ENCODE measurements around the gene SLC35E2B. TPM values are rescaled to one million over a fixed set of nuclear protein-coding genes. Genes with fewer than 3 reads are reported as not detected.
"Not testable (repeated sequence)": the region's sequence is repeated elsewhere in the genome, so short reads cannot be mapped to it uniquely, and the experiment has no call there.

The SLC35E2B gene
- total RNA-seq, 2 donors from 2014 or later = 30.6 to 56.7 TPM

DNA sequence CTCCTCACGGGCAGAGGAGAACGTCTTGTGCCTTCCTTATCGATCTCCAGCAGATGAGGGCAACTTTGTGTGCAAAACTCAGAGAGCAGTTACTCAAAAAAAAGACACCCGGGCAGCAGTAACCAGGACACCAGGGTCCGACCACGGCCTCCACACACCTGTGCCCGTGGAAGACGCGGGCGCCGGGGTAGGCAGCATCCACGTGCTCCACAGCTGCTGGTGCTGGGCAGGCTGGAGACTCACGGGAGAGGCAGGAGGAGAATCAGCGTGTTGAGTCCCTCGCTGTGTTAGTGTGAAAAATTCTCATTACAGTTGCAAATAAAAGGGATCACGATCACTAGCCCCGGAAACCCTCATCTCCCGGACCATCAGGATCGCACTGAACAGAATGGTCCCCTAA, 6.5 kb upstream of the SLC35E2B start:
- H3K4me1 ChIP-seq; H3K4me3 ChIP-seq; H3K27me3 ChIP-seq; ATAC-seq; intact Hi-C loops (cut with DNase I); H3K9me3 ChIP-seq; H3K27ac ChIP-seq; H3K36me3 ChIP-seq (replicated peaks in 1 of 2; ENCODE audit: insufficient read depth in 1 of 2, low read depth in 2 of 2): not testable (repeated sequence)
- DNase-seq = peak in 2 of 4 donors; percentile 2 to 3
- 100% methylated on average over 1 of the region's 19 CpGs; no CpG with 5 or more reads in 1 of the 2 donors for WGBS, 2 donors

- H3K4me3 ChIP-seq; H3K36me3 ChIP-seq (replicated peaks in 1 of 2; ENCODE audit: insufficient read depth in 1 of 2, low read depth in 2 of 2); ATAC-seq; H3K4me1 ChIP-seq; H3K9me3 ChIP-seq; H3K27ac ChIP-seq; H3K27me3 ChIP-seq; intact Hi-C loops (cut with DNase I): not testable (repeated sequence)
- WGBS, 2 donors = 74 to 90% methylated on average over 3 to 18 of the region's 26 CpGs
- peak in 2 of 4 donors; percentile 2 to 5 for DNase-seq
These were observed 5.0 kb upstream of the SLC35E2B start for GRCh38 chr1:1697358-1698183.

GRCh38 chr1:1696431-1697357, 4.1 kb upstream of the SLC35E2B start:
- H3K4me1 ChIP-seq; H3K36me3 ChIP-seq (replicated peaks in 1 of 2; ENCODE audit: insufficient read depth in 1 of 2, low read depth in 2 of 2); H3K27ac ChIP-seq; H3K9me3 ChIP-seq; H3K4me3 ChIP-seq; intact Hi-C loops (cut with DNase I); ATAC-seq; H3K27me3 ChIP-seq: not testable (repeated sequence)
- WGBS, 2 donors = 86 to 87% methylated on average over 15 of the region's 23 CpGs
- peak in 1 of 4 donors; percentile 2 for DNase-seq

- TF ChIP-seq POLR2A (IDR thresholded peaks at IDR 0.05) = peak in 1 of 3 donors; percentile 40
- H3K27me3 ChIP-seq; H3K9me3 ChIP-seq; H3K4me1 ChIP-seq; intact Hi-C loops (cut with DNase I); H3K36me3 ChIP-seq (replicated peaks in 1 of 2; ENCODE audit: insufficient read depth in 1 of 2, low read depth in 2 of 2): not testable (repeated sequence)
- DNase-seq (peak; percentile 49 to 83 (median 80)), ATAC-seq (peak; percentile 59)
- Histone ChIP-seq H3K4me3 (peak overlapping the region; percentile 41 to 72), H3K27ac (peak overlapping the region; percentile 62 to 97 (median 94))
- WGBS, 2 donors = 0% methylated on average over 10 to 31 of the region's 45 CpGs
These were observed 276 bp downstream of the SLC35E2B start for GRCh38 chr1:1692324-1692713.

DNA sequence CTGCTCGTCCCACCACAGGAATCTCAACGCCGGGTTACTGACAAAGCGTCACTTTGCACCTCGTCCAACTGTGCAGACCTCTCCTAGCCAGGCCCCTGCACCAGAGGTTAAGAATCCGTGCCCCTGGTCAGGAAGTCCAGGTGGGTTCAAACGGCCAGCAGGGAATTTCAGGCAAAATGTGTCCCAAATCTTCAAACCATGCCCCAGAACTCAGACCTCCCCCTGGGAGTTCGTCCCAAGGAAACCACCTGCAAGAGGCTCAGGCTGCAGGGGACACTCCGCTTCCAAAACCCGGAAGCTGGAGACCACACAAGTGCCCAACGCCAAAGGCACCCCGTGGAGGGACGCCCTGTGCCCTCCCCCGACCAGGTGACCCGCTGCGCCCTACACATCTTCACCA, 1.2 kb downstream of the SLC35E2B start:
- H3K4me1 ChIP-seq; H3K9me3 ChIP-seq; intact Hi-C loops (cut with DNase I); ATAC-seq; H3K36me3 ChIP-seq (replicated peaks in 1 of 2; ENCODE audit: insufficient read depth in 1 of 2, low read depth in 2 of 2); H3K4me3 ChIP-seq; H3K27me3 ChIP-seq: not testable (repeated sequence)
- 0% methylated on average over 5 of the region's 16 CpGs; no CpG with 5 or more reads in 1 of the 2 donors for WGBS, 2 donors
- DNase-seq = peak in 1 of 4 donors; percentile 5
- peak overlapping the region in 1 of 4 donors; percentile 65 for H3K27ac ChIP-seq

DNA sequence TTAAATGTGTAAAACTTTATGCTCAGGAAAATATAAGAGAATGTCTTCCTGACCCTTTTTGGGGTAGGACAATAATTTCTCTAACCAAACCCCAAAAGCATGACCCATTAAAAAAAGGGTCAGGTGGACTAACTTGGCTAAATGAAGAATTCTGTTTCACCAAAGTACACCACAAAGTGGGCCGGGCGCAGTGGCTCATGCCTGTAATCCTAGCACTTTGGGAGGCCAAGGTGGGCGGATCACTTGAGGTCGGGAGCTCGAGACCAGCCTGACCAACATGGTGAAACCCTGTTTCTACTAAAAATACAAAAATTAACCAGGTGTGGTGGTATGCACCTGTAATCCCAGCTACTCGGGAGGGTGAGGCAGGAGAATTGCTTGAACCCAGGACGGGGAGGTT, 3.1 kb downstream of the SLC35E2B start:
- H3K27me3 ChIP-seq; ATAC-seq; DNase-seq; H3K27ac ChIP-seq; intact Hi-C loops (cut with DNase I); H3K9me3 ChIP-seq; H3K36me3 ChIP-seq (replicated peaks in 1 of 2; ENCODE audit: insufficient read depth in 1 of 2, low read depth in 2 of 2); H3K4me1 ChIP-seq; H3K4me3 ChIP-seq: not testable (repeated sequence)
- WGBS, 2 donors = 93 to 94% methylated on average over 7 of the region's 7 CpGs

- TF ChIP-seq POLR2A (IDR thresholded peaks at IDR 0.05) = no peak
- TF ChIP-seq, protein P1, sequence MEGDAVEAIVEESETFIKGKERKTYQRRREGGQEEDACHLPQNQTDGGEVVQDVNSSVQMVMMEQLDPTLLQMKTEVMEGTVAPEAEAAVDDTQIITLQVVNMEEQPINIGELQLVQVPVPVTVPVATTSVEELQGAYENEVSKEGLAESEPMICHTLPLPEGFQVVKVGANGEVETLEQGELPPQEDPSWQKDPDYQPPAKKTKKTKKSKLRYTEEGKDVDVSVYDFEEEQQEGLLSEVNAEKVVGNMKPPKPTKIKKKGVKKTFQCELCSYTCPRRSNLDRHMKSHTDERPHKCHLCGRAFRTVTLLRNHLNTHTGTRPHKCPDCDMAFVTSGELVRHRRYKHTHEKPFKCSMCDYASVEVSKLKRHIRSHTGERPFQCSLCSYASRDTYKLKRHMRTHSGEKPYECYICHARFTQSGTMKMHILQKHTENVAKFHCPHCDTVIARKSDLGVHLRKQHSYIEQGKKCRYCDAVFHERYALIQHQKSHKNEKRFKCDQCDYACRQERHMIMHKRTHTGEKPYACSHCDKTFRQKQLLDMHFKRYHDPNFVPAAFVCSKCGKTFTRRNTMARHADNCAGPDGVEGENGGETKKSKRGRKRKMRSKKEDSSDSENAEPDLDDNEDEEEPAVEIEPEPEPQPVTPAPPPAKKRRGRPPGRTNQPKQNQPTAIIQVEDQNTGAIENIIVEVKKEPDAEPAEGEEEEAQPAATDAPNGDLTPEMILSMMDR (IDR thresholded peaks at IDR 0.05) = no peak
- H3K36me3 ChIP-seq (replicated peaks in 1 of 2; ENCODE audit: insufficient read depth in 1 of 2, low read depth in 2 of 2) = no peaks in the 10 kb centered on the region
- intact Hi-C loops (cut with DNase I) = no loop called here
- no peak overlapping the region for H3K4me3 ChIP-seq
- H3K4me1 ChIP-seq = no peaks in the 10 kb centered on the region
- DNase-seq (peak in 1 of 4 donors; percentile 5), ATAC-seq (no peak)
- no peak overlapping the region for H3K27ac ChIP-seq
- no peaks in the 10 kb centered on the region for H3K9me3 ChIP-seq
- H3K27me3 ChIP-seq = no peaks in the 10 kb centered on the region
- WGBS, 2 donors = 88 to 89% methylated on average over 9 of the region's 9 CpGs
These were observed 4.7 kb downstream of the SLC35E2B start for GRCh38 chr1:1687846-1688245.

Measured in body of pancreas (tissue), 4 donors.